Measurements from ENCODE around the gene CASP4.

DNA sequence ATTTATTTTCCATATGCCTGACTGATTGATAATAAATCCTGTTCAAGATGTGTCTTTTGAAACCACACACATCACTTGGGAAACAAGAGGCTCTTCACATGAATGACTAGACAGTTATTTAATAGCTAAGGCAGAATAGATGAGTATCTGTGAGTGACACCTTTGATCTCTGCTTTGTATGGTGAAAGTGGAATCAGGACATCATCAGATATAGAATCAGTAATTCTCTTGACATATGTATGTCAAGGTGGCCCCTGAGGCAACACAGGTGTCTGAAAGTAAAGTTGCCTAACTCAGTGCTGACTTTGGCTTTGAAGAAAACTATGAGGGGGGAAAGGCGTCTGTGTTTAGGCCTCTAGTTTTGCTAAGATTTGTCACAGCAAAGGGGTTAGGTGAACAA is 11.5 kb upstream of the CASP4 start:
- TF ChIP-seq, protein P1, sequence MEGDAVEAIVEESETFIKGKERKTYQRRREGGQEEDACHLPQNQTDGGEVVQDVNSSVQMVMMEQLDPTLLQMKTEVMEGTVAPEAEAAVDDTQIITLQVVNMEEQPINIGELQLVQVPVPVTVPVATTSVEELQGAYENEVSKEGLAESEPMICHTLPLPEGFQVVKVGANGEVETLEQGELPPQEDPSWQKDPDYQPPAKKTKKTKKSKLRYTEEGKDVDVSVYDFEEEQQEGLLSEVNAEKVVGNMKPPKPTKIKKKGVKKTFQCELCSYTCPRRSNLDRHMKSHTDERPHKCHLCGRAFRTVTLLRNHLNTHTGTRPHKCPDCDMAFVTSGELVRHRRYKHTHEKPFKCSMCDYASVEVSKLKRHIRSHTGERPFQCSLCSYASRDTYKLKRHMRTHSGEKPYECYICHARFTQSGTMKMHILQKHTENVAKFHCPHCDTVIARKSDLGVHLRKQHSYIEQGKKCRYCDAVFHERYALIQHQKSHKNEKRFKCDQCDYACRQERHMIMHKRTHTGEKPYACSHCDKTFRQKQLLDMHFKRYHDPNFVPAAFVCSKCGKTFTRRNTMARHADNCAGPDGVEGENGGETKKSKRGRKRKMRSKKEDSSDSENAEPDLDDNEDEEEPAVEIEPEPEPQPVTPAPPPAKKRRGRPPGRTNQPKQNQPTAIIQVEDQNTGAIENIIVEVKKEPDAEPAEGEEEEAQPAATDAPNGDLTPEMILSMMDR (IDR thresholded peaks at IDR 0.05; ENCODE audit: low read depth, low read length, poor library complexity, severe bottlenecking): no peak
- TF ChIP-seq EZH2phosphoT487 (IDR thresholded peaks at IDR 0.05; ENCODE audit: borderline replicate concordance, low read length): no peak
